ENCODE data around the gene TPP2. TPM values are rescaled to one million over a fixed set of nuclear protein-coding genes. Genes with fewer than 3 reads are reported as not detected.

TPP2 gene
- total RNA-seq, 1 donor from 2014 or later: 51.4 TPM

GRCh38 chr13:102609696-102610095 is 12.9 kb downstream of the TPP2 start:
- no peak for DNase-seq (ENCODE audit: low read depth)
- no peak for TF ChIP-seq CTCF (IDR thresholded peaks at IDR 0.05; ENCODE audit: insufficient read depth, low read length, poor library complexity, severe bottlenecking)
- Histone ChIP-seq H3K4me3 (ENCODE audit: low read depth, low read length) (no peak overlapping the region), H3K27me3 (ENCODE audit: control insufficient read depth, insufficient read depth, low read length) (no peaks in the 10 kb centered on the region), H3K36me3 (ENCODE audit: control insufficient read depth, insufficient read depth, low read length) (no peaks in the 10 kb centered on the region)

- no peaks in the 10 kb centered on the region for H3K36me3 ChIP-seq (ENCODE audit: control insufficient read depth, insufficient read depth, low read length)
- no peaks in the 10 kb centered on the region for H3K27me3 ChIP-seq (ENCODE audit: control insufficient read depth, insufficient read depth, low read length)
- DNase-seq (ENCODE audit: low read depth): no peak
- no peak overlapping the region for H3K4me3 ChIP-seq (ENCODE audit: low read depth, low read length)
- TF ChIP-seq CTCF (IDR thresholded peaks at IDR 0.05; ENCODE audit: insufficient read depth, low read length, poor library complexity, severe bottlenecking): no peak
Measured at GRCh38 chr13:102610296-102610895, 13.6 kb downstream of the TPP2 start.

GRCh38 chr13:102617697-102618350 is 21.0 kb downstream of the TPP2 start:
- no peaks in the 10 kb centered on the region for H3K27me3 ChIP-seq (ENCODE audit: control insufficient read depth, insufficient read depth, low read length)
- H3K36me3 ChIP-seq (ENCODE audit: control insufficient read depth, insufficient read depth, low read length): no peaks in the 10 kb centered on the region
- H3K4me3 ChIP-seq (ENCODE audit: low read depth, low read length): no peak overlapping the region
- no peak for DNase-seq (ENCODE audit: low read depth)
- TF ChIP-seq CTCF (IDR thresholded peaks at IDR 0.05; ENCODE audit: insufficient read depth, low read length, poor library complexity, severe bottlenecking): no peak

- no peak for TF ChIP-seq CTCF (IDR thresholded peaks at IDR 0.05; ENCODE audit: insufficient read depth, low read length, poor library complexity, severe bottlenecking)
- no peaks in the 10 kb centered on the region for H3K27me3 ChIP-seq (ENCODE audit: control insufficient read depth, insufficient read depth, low read length)
- H3K36me3 ChIP-seq (ENCODE audit: control insufficient read depth, insufficient read depth, low read length): no peaks in the 10 kb centered on the region
- no peak overlapping the region for H3K4me3 ChIP-seq (ENCODE audit: low read depth, low read length)
- DNase-seq (ENCODE audit: low read depth): no peak
Measured at GRCh38 chr13:102620516-102620915, 23.7 kb downstream of the TPP2 start.

DNA sequence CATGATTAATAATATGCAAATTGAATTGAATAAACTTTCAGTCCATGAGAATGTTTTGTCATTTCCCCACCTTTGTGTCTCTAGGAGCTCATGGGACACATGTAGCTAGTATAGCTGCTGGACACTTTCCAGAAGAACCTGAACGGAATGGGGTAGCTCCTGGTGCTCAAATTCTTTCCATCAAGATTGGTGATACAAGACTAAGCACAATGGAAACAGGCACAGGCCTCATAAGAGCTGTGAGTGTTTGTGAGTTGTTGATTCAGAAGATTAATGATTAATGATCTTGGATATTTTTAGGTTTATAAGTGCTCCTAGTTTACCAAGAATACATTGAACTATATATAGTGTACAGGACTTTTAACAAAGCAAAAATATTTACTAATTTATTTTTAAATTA is 30.1 kb downstream of the TPP2 start:
- peaks cover 2% of the 10 kb centered on the region for H3K36me3 ChIP-seq (ENCODE audit: control insufficient read depth, insufficient read depth, low read length)
- no peak for DNase-seq (ENCODE audit: low read depth)
- no peak for TF ChIP-seq CTCF (IDR thresholded peaks at IDR 0.05; ENCODE audit: insufficient read depth, low read length, poor library complexity, severe bottlenecking)

GRCh38 chr13:102628559-102628958 is 31.8 kb downstream of the TPP2 start:
- DNase-seq (ENCODE audit: low read depth): no peak
- H3K36me3 ChIP-seq (ENCODE audit: control insufficient read depth, insufficient read depth, low read length): peaks cover 2% of the 10 kb centered on the region
- no peaks in the 10 kb centered on the region for H3K27me3 ChIP-seq (ENCODE audit: control insufficient read depth, insufficient read depth, low read length)
- no peak for TF ChIP-seq CTCF (IDR thresholded peaks at IDR 0.05; ENCODE audit: insufficient read depth, low read length, poor library complexity, severe bottlenecking)
- no peak overlapping the region for H3K4me3 ChIP-seq (ENCODE audit: low read depth, low read length)

More for the DNA sequence above, 30.1 kb downstream of the TPP2 start:
- Histone ChIP-seq H3K27me3 (ENCODE audit: control insufficient read depth, insufficient read depth, low read length) (no peaks in the 10 kb centered on the region), H3K4me3 (ENCODE audit: low read depth, low read length) (no peak overlapping the region)

All from kidney epithelial cell (primary cell).